ENCODE measurements around the gene ZNF385B. TPM values are rescaled to one million over a fixed set of nuclear protein-coding genes. Genes with fewer than 3 reads are reported as not detected.

Gene ZNF385B
- total and polyA plus RNA-seq, 12 donors = 2.0 to 15.3 (median 8.4) TPM

DNA sequence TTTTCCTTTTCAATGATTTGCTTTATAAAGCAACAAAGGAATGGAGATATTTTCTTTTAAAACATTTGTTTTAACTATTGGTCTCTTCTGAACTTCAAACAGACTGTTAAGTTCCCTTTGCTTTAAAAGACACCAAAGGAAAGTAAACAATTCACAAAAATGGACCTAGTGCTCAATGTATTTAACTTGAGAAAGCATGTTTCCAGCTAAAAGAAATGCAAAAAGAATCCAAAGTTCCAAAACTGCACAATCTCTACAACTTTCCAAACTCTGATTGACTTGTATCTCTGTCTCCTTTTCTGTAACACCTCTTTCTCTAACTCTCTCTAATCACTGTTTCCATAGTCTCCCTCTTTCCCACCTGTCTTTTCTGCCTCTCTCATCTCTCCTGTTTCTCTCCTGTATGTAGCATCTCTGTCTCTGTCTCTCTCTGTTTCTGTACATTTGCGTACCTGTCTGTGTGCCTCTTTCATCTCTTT lies 301.1 kb downstream of the ZNF385B start:
- Histone ChIP-seq H3K4me1 (replicated peaks in 1 of 2) (peaks cover 0 to 11% of the 10 kb centered on the region in 2 donors), H3K27me3 (no peaks in the 10 kb centered on the region), H3K27ac (no peak overlapping the region), H3K36me3 (replicated peaks in 1 of 2) (no peaks in the 10 kb centered on the region), H3K9me3 (replicated peaks in 1 of 3) (no peaks in the 10 kb centered on the region), H3K4me3 (no peak overlapping the region)
- WGBS, 4 donors = 85 to 97% (median 92%) methylated on average over 1 of the region's 1 CpG
- TF ChIP-seq, protein P1, sequence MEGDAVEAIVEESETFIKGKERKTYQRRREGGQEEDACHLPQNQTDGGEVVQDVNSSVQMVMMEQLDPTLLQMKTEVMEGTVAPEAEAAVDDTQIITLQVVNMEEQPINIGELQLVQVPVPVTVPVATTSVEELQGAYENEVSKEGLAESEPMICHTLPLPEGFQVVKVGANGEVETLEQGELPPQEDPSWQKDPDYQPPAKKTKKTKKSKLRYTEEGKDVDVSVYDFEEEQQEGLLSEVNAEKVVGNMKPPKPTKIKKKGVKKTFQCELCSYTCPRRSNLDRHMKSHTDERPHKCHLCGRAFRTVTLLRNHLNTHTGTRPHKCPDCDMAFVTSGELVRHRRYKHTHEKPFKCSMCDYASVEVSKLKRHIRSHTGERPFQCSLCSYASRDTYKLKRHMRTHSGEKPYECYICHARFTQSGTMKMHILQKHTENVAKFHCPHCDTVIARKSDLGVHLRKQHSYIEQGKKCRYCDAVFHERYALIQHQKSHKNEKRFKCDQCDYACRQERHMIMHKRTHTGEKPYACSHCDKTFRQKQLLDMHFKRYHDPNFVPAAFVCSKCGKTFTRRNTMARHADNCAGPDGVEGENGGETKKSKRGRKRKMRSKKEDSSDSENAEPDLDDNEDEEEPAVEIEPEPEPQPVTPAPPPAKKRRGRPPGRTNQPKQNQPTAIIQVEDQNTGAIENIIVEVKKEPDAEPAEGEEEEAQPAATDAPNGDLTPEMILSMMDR (IDR thresholded peaks at IDR 0.05) = no peak
- DNase-seq = no peak
- intact Hi-C loops (cut with DNase I) = no loop called here

DNA sequence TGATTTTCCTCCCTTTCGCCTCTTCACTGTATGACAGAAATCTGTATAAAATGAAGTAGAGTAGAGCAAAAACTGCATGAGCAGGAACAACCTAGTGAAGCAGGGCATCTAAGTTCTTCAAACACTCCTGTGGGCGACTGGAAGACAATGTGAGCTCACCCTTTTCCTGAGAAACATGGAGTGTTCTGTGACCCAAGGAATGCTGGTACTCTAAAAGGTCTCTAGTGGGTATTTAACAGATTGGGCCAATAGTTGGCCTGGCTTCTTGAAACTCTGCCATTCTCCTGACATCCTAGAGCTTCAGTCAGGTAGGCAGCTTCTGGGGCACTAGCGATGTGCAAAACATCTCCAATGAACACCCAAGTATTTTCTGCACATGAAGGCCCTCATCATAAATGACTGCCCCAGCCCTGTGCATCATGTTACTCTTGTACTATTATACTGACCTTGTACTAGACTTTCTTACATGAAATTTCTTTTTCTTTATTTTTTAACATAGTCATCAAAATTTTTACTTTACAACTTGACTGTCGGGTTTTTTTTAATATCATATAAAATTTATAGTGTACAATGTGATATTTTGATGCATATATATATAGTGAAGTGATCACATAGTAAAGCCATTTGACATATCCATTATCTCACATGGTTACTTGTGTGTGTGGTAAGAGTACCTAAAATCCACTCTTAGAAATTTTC lies 302.2 kb downstream of the ZNF385B start:
- Histone ChIP-seq H3K4me3 (no peak overlapping the region), H3K27ac (no peak overlapping the region), H3K9me3 (replicated peaks in 1 of 3) (no peaks in the 10 kb centered on the region), H3K36me3 (replicated peaks in 1 of 2) (no peaks in the 10 kb centered on the region), H3K4me1 (replicated peaks in 1 of 2) (peaks cover 0 to 11% of the 10 kb centered on the region in 2 donors), H3K27me3 (no peaks in the 10 kb centered on the region)
- intact Hi-C loops (cut with DNase I) = no loop called here
- TF ChIP-seq, protein P1 (IDR thresholded peaks at IDR 0.05) = no peak
- no peak for TF ChIP-seq POLR2A (IDR thresholded peaks at IDR 0.05)
- no peak for DNase-seq
- 91 to 96% (median 93%) methylated on average over 4 of the region's 4 CpGs for WGBS, 4 donors

DNA sequence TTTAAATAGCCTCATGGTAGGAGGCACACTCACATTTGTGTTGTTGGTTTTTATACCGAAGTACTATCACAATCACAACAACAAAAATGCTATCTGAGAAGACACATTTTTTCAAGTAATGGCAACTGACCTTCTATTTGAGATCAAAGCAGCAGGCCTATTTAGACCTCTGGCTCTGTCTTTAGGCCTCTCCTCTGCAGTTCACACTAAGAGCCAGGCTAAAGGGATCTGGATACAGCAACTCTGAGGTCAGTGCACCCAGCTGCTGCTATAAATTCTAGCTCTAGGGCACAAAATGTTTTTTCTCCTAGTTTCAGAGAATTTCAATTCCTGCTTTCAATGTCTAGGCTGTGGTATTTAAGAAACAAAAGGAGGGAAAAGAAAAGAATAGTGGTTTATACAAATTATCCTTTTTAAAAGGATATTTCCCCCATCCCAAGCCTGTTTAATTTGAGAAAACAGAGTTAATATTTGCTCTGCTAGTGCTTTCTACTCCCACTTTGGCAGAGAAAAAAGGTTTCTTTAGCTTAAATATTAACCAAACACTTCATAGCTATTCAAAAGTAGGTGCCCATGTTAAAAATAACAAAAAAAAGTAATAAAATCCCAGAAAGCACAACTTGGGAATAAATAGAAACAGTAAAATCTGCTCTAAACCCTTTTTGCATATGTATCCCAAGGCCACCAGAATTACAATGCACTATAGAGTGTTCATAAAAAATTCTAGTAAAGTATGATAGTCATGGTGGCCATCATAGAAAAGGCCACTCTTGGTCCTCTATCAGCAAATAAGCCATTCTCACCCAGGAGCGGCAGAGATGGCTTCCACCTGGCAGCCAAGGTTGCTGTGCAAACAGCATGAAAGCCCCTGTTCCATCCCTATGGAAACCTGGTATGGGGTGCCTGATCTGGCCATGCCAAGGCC lies 303.1 kb downstream of the ZNF385B start:
- intact Hi-C loops (cut with DNase I) = no loop called here
- peak in 5 of 7 donors; percentile 13 to 61 (median 28) for DNase-seq
- Histone ChIP-seq H3K4me1 (replicated peaks in 1 of 2) (peaks cover 0 to 11% of the 10 kb centered on the region in 2 donors), H3K9me3 (replicated peaks in 1 of 3) (no peaks in the 10 kb centered on the region), H3K27me3 (no peaks in the 10 kb centered on the region), H3K36me3 (replicated peaks in 1 of 2) (no peaks in the 10 kb centered on the region), H3K27ac (no peak overlapping the region), H3K4me3 (no peak overlapping the region)
- 65 to 71% (median 68%) methylated on average over 2 of the region's 2 CpGs for WGBS, 4 donors
- TF ChIP-seq, protein P1 (IDR thresholded peaks at IDR 0.05) = no peak
- no peak for TF ChIP-seq POLR2A (IDR thresholded peaks at IDR 0.05)

DNA sequence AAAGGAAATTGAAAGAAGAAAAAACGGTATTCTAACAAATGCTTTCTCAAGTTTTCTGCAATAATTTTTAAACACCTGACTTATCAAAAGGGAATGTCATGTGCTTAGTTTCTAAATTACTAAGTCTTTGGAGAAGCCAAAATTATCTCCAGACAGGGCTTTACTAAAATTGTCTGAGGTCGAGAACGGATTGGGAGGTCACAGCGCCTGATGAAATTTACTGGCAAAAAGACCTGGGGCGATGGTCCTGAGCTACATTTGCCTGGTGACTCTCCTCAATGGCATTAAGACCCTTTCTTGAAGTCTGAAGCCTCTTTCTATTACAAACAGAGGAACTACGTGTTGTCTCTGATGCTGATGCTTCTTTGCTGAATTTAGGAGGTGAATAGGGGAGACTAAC lies 305.0 kb downstream of the ZNF385B start:
- WGBS, 4 donors = 87 to 92% (median 88%) methylated on average over 6 of the region's 6 CpGs

More for the DNA sequence above, 305.0 kb downstream of the ZNF385B start:
- H3K36me3 ChIP-seq (replicated peaks in 1 of 2) = no peaks in the 10 kb centered on the region
- H3K27me3 ChIP-seq = no peaks in the 10 kb centered on the region
- no peak overlapping the region for H3K4me3 ChIP-seq
- intact Hi-C loops (cut with DNase I) = no loop called here
- TF ChIP-seq, protein P1 (IDR thresholded peaks at IDR 0.05) = no peak
- no peak for TF ChIP-seq POLR2A (IDR thresholded peaks at IDR 0.05)
- H3K27ac ChIP-seq = no peak overlapping the region
- no peak for DNase-seq
- H3K4me1 ChIP-seq (replicated peaks in 1 of 2) = peaks cover 0 to 11% of the 10 kb centered on the region in 2 donors
- no peaks in the 10 kb centered on the region for H3K9me3 ChIP-seq (replicated peaks in 1 of 3)

All from adrenal gland (tissue), 12 donors.